Activated naive CD4-positive, alpha-beta T cell treated with anti-CD3 and anti-CD28 coated beads, Interleukin-2, amount 10 ng/mL, durations not matched to agents 7 days and 5 days (primary cell): ENCODE data around the gene TMEM273.

Experiments
- CTCF ChIA-PET: fragments of 350-600 bp; sonication (Branson Sonifier 250); formaldehyde crosslinking; loops from one replicate; lab custom pipeline; 2021; ENCODE audit warnings: antibody characterized with exemption; lab: Charles Lee
- DNase-seq: peaks from one replicate; pipeline ENCODE4 v3.0.0-alpha.2; 2020
- H3K27ac Mint-ChIP-seq: one replicate; pipeline ENCODE4 v1.8.0; 2021; ENCODE audit warnings: mild to moderate bottlenecking, moderate library complexity, mixed read lengths
- H3K27me3 Mint-ChIP-seq: one replicate; pipeline ENCODE4 v1.8.0; 2021; ENCODE audit warnings: mild to moderate bottlenecking, mixed read lengths
- H3K36me3 Mint-ChIP-seq: one replicate; pipeline ENCODE4 v1.8.0; 2021; ENCODE audit warnings: mixed read lengths
- H3K4me1 Mint-ChIP-seq: one replicate; pipeline ENCODE4 v1.8.0; 2021; ENCODE audit warnings: mixed read lengths
- H3K4me3 Mint-ChIP-seq: one replicate; pipeline ENCODE4 v1.8.0; 2021; ENCODE audit warnings: mild to moderate bottlenecking, moderate library complexity, mixed read lengths
- H3K9me3 Mint-ChIP-seq: one replicate; pipeline ENCODE4 v1.8.0; 2021; ENCODE audit warnings: mixed read lengths

TMEM273 gene

GRCh38 chr10:49141541-49142332 lies 46.5 kb downstream of the TMEM273 start:
- peaks cover 37% of the 10 kb centered on the region for H3K27me3 Mint-ChIP-seq
- H3K9me3 Mint-ChIP-seq: no peaks in the 10 kb centered on the region
- H3K36me3 Mint-ChIP-seq: no peaks in the 10 kb centered on the region
- CTCF ChIA-PET: no interaction called here
- H3K27ac Mint-ChIP-seq: no peak overlapping the region
- no peaks in the 10 kb centered on the region for H3K4me1 Mint-ChIP-seq
- DNase-seq: no peak
- no peak overlapping the region for H3K4me3 Mint-ChIP-seq

DNA sequence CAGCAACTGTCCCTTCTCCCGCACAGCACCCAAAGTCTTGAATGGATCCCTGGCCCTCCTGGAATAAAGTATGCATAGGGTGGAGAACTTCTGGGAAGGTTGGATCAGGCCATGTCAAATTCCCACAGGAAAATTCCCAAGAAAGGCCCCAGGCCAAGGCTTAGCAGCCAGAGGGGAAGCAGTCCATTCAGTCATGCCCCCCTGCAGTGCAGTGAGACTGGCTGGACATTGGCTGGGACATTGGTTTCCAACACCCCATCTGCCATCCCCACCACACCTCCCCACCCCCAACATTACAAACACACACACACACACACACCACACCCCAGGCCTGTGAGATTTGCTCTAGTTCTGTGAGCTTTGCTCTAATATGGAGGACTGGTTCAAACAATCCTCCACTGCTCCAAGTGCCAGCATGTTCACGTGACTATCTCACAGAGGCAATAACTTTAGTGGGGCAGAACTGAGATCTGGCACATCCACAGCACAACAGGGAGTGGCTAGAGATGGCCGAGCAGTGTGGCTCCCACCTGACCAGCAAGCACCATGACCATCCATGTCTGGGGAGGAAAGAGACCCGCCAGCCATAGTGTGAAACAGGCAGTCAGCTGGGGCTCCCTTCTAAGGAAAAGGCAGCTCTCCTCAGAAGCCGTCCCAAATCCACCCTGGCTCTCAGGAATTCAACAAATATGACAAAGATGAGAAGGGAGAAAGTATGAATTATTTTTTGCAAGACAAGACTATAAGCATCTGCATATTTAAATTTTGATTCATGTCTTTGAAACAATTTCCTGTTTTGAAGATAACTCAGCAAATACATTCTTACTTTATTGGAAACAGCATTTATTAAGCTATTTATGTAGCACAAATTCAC lies 47.6 kb downstream of the TMEM273 start:
- CTCF ChIA-PET: no interaction called here

DNA sequence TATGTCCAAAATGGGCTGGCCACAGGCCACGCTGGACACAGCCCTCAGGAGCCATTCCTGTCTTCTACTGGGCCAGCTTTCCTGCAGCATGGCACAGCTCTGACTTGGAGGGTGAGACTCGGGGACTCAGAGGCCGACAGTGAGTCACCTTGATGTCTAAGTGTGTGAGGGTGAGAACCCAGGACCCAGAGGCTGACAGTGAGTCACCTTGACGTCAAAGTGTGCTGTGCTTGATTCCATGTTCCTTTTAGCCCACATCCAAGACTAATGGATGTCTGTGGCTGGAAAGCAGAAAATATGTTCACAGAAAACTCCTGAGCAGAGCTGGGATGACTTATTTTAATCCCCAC lies 48.4 kb downstream of the TMEM273 start:
- DNase-seq: no peak
- CTCF ChIA-PET: no interaction called here
- no peaks in the 10 kb centered on the region for H3K36me3 Mint-ChIP-seq
- H3K4me3 Mint-ChIP-seq: no peak overlapping the region
- no peaks in the 10 kb centered on the region for H3K4me1 Mint-ChIP-seq
- peaks cover 17% of the 10 kb centered on the region for H3K27me3 Mint-ChIP-seq
- H3K9me3 Mint-ChIP-seq: no peaks in the 10 kb centered on the region
- H3K27ac Mint-ChIP-seq: no peak overlapping the region

More for the DNA sequence above, 47.6 kb downstream of the TMEM273 start:
- H3K9me3 Mint-ChIP-seq: no peaks in the 10 kb centered on the region
- DNase-seq: no peak
- no peak overlapping the region for H3K27ac Mint-ChIP-seq
- H3K36me3 Mint-ChIP-seq: no peaks in the 10 kb centered on the region
- no peaks in the 10 kb centered on the region for H3K4me1 Mint-ChIP-seq
- peaks cover 25% of the 10 kb centered on the region for H3K27me3 Mint-ChIP-seq
- H3K4me3 Mint-ChIP-seq: no peak overlapping the region

DNA sequence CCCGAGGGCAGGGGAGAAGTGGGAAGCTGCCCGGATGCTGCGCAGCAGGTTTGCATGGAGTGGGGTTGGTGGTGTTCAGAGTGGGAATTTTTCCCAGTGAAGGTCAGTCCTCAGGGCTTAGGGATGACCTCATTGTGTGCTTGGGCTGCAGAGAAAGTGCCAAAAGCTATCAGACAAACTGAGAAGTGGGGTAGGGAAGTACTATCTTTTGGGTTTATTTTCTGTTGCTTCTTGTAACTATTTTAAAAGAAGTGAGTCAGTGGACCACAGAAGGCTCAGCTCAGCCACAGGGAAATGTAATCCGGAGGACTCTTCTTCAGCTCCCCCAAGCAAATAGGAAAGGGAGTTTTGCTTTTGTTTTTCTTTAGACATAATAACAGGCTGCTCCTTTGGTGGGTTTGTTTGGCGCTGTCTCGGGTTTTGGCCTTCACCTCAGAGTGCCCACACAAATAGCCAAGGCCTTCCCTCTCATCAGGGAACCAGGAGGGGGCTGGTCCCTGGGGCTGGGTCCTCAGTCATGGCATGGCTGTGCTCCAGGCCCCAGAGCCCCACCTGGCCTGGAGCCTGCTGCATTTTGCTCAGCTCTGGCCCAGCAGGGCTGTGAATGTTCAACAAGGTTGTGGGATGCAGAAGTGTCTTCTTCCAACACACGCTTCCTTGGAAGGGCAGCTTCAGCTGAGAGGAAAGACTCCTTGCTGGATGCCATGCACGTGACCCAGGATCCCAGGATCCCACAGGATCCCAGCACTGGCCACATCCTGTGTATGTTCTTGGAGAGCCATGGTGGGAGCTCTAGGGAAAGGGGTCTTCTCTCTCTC lies 49.0 kb downstream of the TMEM273 start:
- Mint-ChIP-seq H3K36me3 (no peaks in the 10 kb centered on the region), H3K4me1 (no peaks in the 10 kb centered on the region), H3K9me3 (no peaks in the 10 kb centered on the region), H3K27ac (no peak overlapping the region), H3K27me3 (peaks cover 13% of the 10 kb centered on the region), H3K4me3 (no peak overlapping the region)
- CTCF ChIA-PET: no interaction called here
- no peak for DNase-seq

DNA sequence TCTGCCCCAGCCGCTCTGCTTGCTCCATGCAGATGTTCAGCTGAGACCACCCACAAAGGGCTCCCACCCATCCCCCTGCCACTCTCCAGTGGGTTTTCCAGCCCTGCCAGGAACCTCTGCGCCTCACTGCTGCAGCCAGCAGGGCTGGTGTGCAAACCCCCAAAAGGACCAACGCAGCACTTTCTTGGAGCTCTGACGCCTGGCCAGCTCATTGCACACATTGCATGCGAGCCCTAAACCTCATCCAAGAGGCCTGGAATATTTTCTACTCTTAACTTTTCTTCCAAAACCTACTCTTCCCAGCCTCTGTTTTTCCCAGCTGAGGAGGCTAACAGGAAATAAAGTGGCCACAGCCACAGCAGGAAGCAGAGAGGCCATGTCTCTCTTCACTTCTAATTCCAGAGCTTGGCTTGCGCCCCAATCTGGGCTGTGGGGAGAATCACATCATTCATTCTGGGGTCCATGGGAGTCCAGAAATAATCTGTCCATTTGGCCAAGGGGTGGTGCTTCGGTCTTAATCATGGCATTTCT lies 49.8 kb downstream of the TMEM273 start:
- H3K4me3 Mint-ChIP-seq: no peak overlapping the region
- DNase-seq: no peak
- no peaks in the 10 kb centered on the region for H3K9me3 Mint-ChIP-seq
- H3K27ac Mint-ChIP-seq: no peak overlapping the region
- H3K27me3 Mint-ChIP-seq: peaks cover 8% of the 10 kb centered on the region
- no peaks in the 10 kb centered on the region for H3K36me3 Mint-ChIP-seq
- CTCF ChIA-PET: interaction anchor here (0.8 kb wide), 1 partner anchor 26 kb away, joined by 4 read pairs; no protein-coding TSS in a partner anchor
- no peaks in the 10 kb centered on the region for H3K4me1 Mint-ChIP-seq

GRCh38 chr10:49136525-49136924 lies 51.7 kb downstream of the TMEM273 start:
- H3K4me3 Mint-ChIP-seq: no peak overlapping the region
- peaks cover 10% of the 10 kb centered on the region for H3K27me3 Mint-ChIP-seq
- no peaks in the 10 kb centered on the region for H3K36me3 Mint-ChIP-seq
- DNase-seq: no peak
- no peak overlapping the region for H3K27ac Mint-ChIP-seq
- no peaks in the 10 kb centered on the region for H3K4me1 Mint-ChIP-seq
- CTCF ChIA-PET: no interaction called here
- H3K9me3 Mint-ChIP-seq: no peaks in the 10 kb centered on the region

GRCh38 chr10:49135575-49136313 lies 52.4 kb downstream of the TMEM273 start:
- no peaks in the 10 kb centered on the region for H3K36me3 Mint-ChIP-seq
- H3K4me3 Mint-ChIP-seq: no peak overlapping the region
- H3K27ac Mint-ChIP-seq: no peak overlapping the region
- DNase-seq: no peak
- no peaks in the 10 kb centered on the region for H3K9me3 Mint-ChIP-seq
- CTCF ChIA-PET: no interaction called here
- no peaks in the 10 kb centered on the region for H3K4me1 Mint-ChIP-seq
- H3K27me3 Mint-ChIP-seq: peaks cover 14% of the 10 kb centered on the region

DNA sequence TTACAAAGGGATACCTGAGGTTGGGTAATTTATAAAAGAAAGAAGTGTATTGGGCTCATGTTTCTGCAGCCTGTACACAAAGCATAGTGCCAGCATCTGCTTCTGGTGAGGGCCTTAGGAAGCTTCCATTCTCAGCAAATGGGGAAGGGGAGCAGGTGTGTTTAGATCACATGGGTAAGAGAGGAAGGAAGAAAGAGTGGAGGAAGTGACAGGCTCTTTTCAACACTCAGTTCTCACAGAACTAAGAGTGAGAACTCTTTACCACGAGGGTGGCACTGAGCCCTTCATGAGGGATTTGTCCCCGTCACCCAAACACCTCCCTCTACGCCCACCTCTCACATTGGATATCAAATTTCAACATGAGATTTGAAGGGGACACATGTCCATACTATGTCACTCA lies 53.9 kb downstream of the TMEM273 start:
- no peaks in the 10 kb centered on the region for H3K4me1 Mint-ChIP-seq
- H3K27me3 Mint-ChIP-seq: peaks cover 20% of the 10 kb centered on the region
- no peak overlapping the region for H3K4me3 Mint-ChIP-seq
- DNase-seq: no peak
- CTCF ChIA-PET: no interaction called here
- H3K36me3 Mint-ChIP-seq: no peaks in the 10 kb centered on the region
- no peaks in the 10 kb centered on the region for H3K9me3 Mint-ChIP-seq
- H3K27ac Mint-ChIP-seq: no peak overlapping the region

DNA sequence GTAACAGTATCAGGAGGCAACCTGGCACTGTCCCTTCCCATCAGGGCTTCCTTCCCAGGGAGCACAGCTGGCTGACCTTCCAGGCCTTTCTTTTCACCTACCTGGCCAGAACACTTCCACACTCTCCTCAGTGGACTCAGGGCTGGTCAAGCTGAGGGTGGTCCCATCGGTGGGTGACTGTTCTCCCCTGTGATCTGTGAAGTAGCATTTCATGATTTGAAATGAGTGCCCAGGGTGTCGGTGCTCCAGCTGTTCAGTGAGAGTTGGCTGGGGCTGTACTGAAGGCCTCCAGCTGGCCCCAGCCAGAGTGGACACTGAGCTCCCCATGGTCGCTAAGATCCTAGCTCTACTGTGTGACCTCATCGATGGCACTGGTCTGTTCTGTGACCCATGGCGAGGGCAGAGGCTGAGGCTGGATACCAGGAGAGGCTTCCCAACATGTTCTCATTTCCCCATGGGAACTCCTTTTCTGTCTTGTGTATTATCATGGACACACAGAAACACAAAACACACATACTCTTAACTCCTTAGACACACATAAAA lies 54.4 kb downstream of the TMEM273 start, which contains the start of gene FAM170B:
Gene FAM170B, minus strand, starts transcription at position 316 of the 543 bp plus-strand sequence. Its CDS starts 103 bp downstream, at position 213.
- H3K27me3 Mint-ChIP-seq: peaks cover 23% of the 10 kb centered on the region
- CTCF ChIA-PET: no interaction called here
- no peaks in the 10 kb centered on the region for H3K36me3 Mint-ChIP-seq
- no peak within 1 kb of the TSS for H3K27ac Mint-ChIP-seq
- H3K9me3 Mint-ChIP-seq: no peaks in the 10 kb centered on the region
- H3K4me1 Mint-ChIP-seq: no peaks in the 10 kb centered on the region
- no peak for DNase-seq
- no peak within 1 kb of the TSS for H3K4me3 Mint-ChIP-seq

- CTCF ChIA-PET: no interaction called here
- Mint-ChIP-seq H3K27ac (no peak overlapping the region), H3K4me1 (no peaks in the 10 kb centered on the region), H3K27me3 (peaks cover 24% of the 10 kb centered on the region), H3K36me3 (no peaks in the 10 kb centered on the region), H3K4me3 (no peak overlapping the region), H3K9me3 (no peaks in the 10 kb centered on the region)
- DNase-seq: no peak
Measured at GRCh38 chr10:49132362-49132737, 55.8 kb downstream of the TMEM273 start.

- Mint-ChIP-seq H3K36me3 (no peaks in the 10 kb centered on the region), H3K27me3 (peaks cover 21% of the 10 kb centered on the region), H3K4me3 (no peak overlapping the region), H3K4me1 (no peaks in the 10 kb centered on the region), H3K9me3 (no peaks in the 10 kb centered on the region), H3K27ac (no peak overlapping the region)
- CTCF ChIA-PET: no interaction called here
- no peak for DNase-seq
Measured at GRCh38 chr10:49131507-49132361, 56.5 kb downstream of the TMEM273 start.

DNA sequence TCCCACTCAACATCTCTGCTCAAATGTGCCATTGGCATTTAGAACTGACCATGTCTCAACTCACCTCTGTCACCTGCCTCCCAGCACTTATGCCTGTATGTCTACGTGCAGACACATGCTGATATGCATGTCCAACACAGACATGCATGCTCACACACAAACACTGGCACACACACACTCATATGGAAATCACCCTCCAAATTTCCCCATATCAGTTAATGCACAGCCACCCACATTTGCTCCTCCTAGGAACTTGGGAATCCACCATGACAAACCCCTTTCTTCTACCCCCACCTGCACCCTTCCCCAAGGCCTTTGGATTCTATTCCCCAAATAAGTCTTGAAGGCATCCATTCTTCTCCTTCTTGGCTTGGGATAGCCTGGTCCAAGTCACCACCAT lies 58.8 kb downstream of the TMEM273 start:
- Mint-ChIP-seq H3K27me3 (peaks cover 21% of the 10 kb centered on the region), H3K4me3 (no peak overlapping the region), H3K4me1 (no peaks in the 10 kb centered on the region), H3K9me3 (no peaks in the 10 kb centered on the region), H3K36me3 (no peaks in the 10 kb centered on the region), H3K27ac (no peak overlapping the region)
- DNase-seq: no peak
- CTCF ChIA-PET: no interaction called here
